K562 (cell line): ENCODE results near the gene KLHL18. TPM values are rescaled to one million over a fixed set of nuclear protein-coding genes. Genes with fewer than 3 reads are reported as not detected.

Source experiments
- CC2D1A ChIP-seq: fragments of 450-650 bp; IDR thresholded peaks from 2 replicates; pipeline ENCODE4 v1.6.1; 2017; ENCODE audit warnings: mild to moderate bottlenecking
- CHAMP1 ChIP-seq: fragments of 450-650 bp; IDR thresholded peaks from 2 replicates; pipeline ENCODE4 v1.6.1; 2016; ENCODE audit warnings: mild to moderate bottlenecking
- CHD1 ChIP-seq: fragments of 200-600 bp; sonication (generic); IDR thresholded peaks from one replicate; pipeline ENCODE4 v1.6.1; 2012; ENCODE audit warnings: mild to moderate bottlenecking, moderate library complexity, low read length, inconsistent platforms
- HDAC2 ChIP-seq: fragments of 450-650 bp; IDR thresholded peaks from 2 replicates; pipeline ENCODE4 v1.6.1; 2016; ENCODE audit warnings: mild to moderate bottlenecking
- HMG20B ChIP-seq: fragments of 250-450 bp; sonication (Bioruptor Pico); IDR thresholded peaks from 2 replicates; pipeline ENCODE4 v1.5.0; 2021; ENCODE audit warnings: mild to moderate bottlenecking
- ID3 ChIP-seq, 2 experiments: fragments of 250-450 bp in 1 of 2; fragments of 450-650 bp in 1 of 2; sonication (Bioruptor Pico) in 1 of 2; IDR thresholded peaks; 2 replicates each; pipeline versions ENCODE4 v1.6.1 to v1.8.0; 2016 to 2021; ENCODE audit warnings: mild to moderate bottlenecking in 2 of 2, moderate library complexity in 2 of 2, missing compliant biosample characterization in 1 of 2, missing genetic modification characterization in 1 of 2
- KHSRP ChIP-seq: fragments of 450-650 bp; IDR thresholded peaks from 2 replicates; pipeline ENCODE4 v1.6.1; 2017
- MAFG ChIP-seq: fragments of 450-650 bp; conservative IDR thresholded peaks from 2 replicates; pipeline ENCODE4 v1.6.1; 2016; ENCODE audit warnings: missing genetic modification characterization, missing compliant biosample characterization
- MTF1 ChIP-seq: fragments of 250-450 bp; sonication (Bioruptor Pico); IDR thresholded peaks from 2 replicates; pipeline ENCODE4 v1.9.0; 2021; ENCODE audit warnings: moderate library complexity, mild to moderate bottlenecking, inconsistent platforms, borderline replicate concordance
- MYBL2 ChIP-seq, 2 experiments: fragments of 450-650 bp in 1 of 2; sonication (generic) in 1 of 2; formaldehyde crosslinking in 1 of 2; IDR thresholded peaks; 2 replicates each; pipeline versions ENCODE4 v1.6.1 to v1.8.1; 2017 to 2022; ENCODE audit warnings: borderline replicate concordance in 1 of 2, inconsistent platforms in 1 of 2, low read depth in 1 of 2, mild to moderate bottlenecking in 1 of 2, missing genetic modification reagents in 1 of 2, moderate library complexity in 1 of 2
- PHTF2 ChIP-seq: fragments of 250-450 bp; sonication (Bioruptor Pico); IDR thresholded peaks from 2 replicates; pipeline ENCODE4 v1.5.0; 2021; ENCODE audit warnings: mild to moderate bottlenecking
- SMARCC2 ChIP-seq: fragments of 450-650 bp; IDR thresholded peaks from 2 replicates; pipeline ENCODE4 v1.6.1; 2017; ENCODE audit warnings: antibody characterized with exemption, moderate library complexity, mild to moderate bottlenecking, low read depth
- SPI1 ChIP-seq: IDR thresholded peaks from 2 replicates; pipeline ENCODE4 v1.6.1; 2011; ENCODE audit warnings: low read depth, low read length, control low read depth, borderline replicate concordance
- SREBF1 ChIP-seq: fragments of 150-350 bp; IDR thresholded peaks from 2 replicates; pipeline ENCODE4 v1.6.1; 2014; ENCODE audit warnings: antibody characterized with exemption, low read depth, low read length, borderline replicate concordance
- TBL1XR1 ChIP-seq, 2 experiments: IDR thresholded peaks; 2 replicates each; pipeline ENCODE4 v1.6.1; 2012; ENCODE audit warnings: improper control_type of control experiment in 2 of 2, low read length in 2 of 2, mild to moderate bottlenecking in 1 of 2
- ZFX ChIP-seq: sonication (generic); formaldehyde crosslinking; IDR thresholded peaks from 2 replicates; pipeline ENCODE4 v1.8.0; 2022; ENCODE audit warnings: mild to moderate bottlenecking, missing genetic modification reagents, moderate library complexity
- ZNF561 ChIP-seq: fragments of 450-650 bp; formaldehyde crosslinking; conservative IDR thresholded peaks from 2 replicates; pipeline ENCODE4 v1.4.0; 2020; ENCODE audit warnings: mild to moderate bottlenecking, moderate library complexity
- ZNF586 ChIP-seq: fragments of 450-650 bp; formaldehyde crosslinking; conservative IDR thresholded peaks from 2 replicates; pipeline ENCODE4 v1.4.0; 2020; ENCODE audit warnings: mild to moderate bottlenecking, moderate library complexity
- polyA plus RNA-seq, 8 experiments: library from polyadenylated mRNA; depleted of rRNA in 4 of 8; stranded (reverse) in 5 of 8; unstranded in 3 of 8; fragments of >200 nt; fragmentation: Nextera tagmentation in 2 of 8; fragmentation: Illumina TruSeq in 1 of 8; extraction: Ambion mirVana in 2 of 8; extraction: Trizol in 1 of 8; gene quantifications; 2 replicates each; pipeline versions ENCODE4 v1.2.1 to v1.2.3, GENCODE V29; 2011 to 2014; ENCODE audit warnings: inconsistent platforms in 1 of 8, missing spikeins in 1 of 8
- total RNA-seq, 7 experiments: library from RNA; depleted of rRNA in 6 of 7; stranded (reverse); fragments of >200 nt in 6 of 7; fragmentation: Illumina TruSeq in 2 of 7; extraction: Trizol in 2 of 7; gene quantifications; 2 replicates each; pipeline versions ENCODE4 v1.2.1 to v1.2.3, GENCODE V29; 2011 to 2021; ENCODE audit warnings: low replicate concordance in 1 of 7
- TF ChIP-seq, protein P1 (sequence below): sonication (generic); formaldehyde crosslinking; IDR thresholded peaks from 2 replicates; pipeline ENCODE4 v1.9.0; 2022; ENCODE audit warnings: mild to moderate bottlenecking, missing genetic modification reagents
- TF ChIP-seq, protein P2 (sequence below): sonication (generic); formaldehyde crosslinking; IDR thresholded peaks from 2 replicates; pipeline ENCODE4 v1.8.0; 2023; ENCODE audit warnings: mild to moderate bottlenecking, missing genetic modification reagents

Gene KLHL18
- total and polyA plus RNA-seq, 9 of the 15 experiments (the other 6 are each of a cell fraction or from before 2014, with no cell fraction given) = 26.7 to 97.5 (median 48.7) TPM

DNA sequence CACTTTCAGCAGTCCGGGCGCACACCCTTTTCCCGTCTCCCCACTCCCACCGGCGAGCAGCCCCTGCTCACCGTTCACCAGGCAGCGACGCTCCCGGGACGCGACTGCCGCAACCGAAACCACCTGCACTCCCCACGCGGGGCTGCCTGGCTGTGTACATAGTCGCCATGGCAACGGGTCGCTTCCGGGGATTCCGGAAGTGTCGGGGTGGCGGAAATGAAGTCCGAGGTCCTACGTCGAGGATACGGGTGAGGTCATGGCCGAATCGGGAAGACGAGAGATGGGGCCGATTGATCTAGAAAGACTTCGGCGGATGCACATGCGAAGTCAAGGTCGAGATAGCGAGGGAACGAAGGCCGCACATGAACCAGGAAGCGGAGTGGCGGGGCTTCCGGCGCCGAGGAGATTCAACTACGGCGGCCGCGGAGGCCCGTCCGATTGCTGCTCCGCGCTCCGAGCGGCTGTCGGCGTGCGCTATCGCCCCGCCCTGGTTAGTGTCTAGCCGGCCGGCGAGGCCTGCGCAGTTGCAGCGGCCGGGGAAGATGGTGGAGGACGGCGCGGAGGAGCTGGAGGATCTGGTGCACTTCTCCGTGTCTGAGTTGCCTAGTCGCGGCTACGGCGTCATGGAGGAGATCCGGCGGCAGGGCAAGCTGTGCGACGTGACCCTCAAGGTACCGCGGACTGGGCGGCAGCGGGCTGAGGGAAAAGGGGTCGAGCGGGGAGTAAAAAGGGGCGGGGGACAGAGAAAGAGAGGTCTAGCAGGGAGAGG lies at the start of gene KLHL18, which contains the start of gene KIF9 (continued):
- TF ChIP-seq ZNF561 (CRISPR knock-in tag) (no peak), TBL1XR1 (IDR thresholded peaks at IDR 0.05; ENCODE audit: low read length in 2 of 2) (peak; percentile 43 to 47; a peak in 2 of 4 replicates), SPI1 (peak; percentile 59; the same call in 1 of the 2 replicates), CHAMP1 (no peak), SREBF1 (peak; percentile 46; the same call in 1 of the 2 replicates), ZNF586 (CRISPR knock-in tag) (no peak), HMG20B (CRISPR knock-in tag) (no peak), SMARCC2 (no peak), ID3 (CRISPR knock-in tag; IDR thresholded peaks at IDR 0.05) (no peak), ID3 (tag; IDR thresholded peaks at IDR 0.05) (no peak), CHD1 (no peak), ZFX (peak; percentile 95), MTF1 (CRISPR knock-in tag) (no peak), MAFG (tag) (no peak), HDAC2 (peak; percentile 99), CC2D1A (no peak; the same call in 1 of the 2 replicates), PHTF2 (CRISPR knock-in tag) (no peak), MYBL2 (IDR thresholded peaks at IDR 0.05; ENCODE audit: low read depth) (no peak), MYBL2 (CRISPR knock-in tag; IDR thresholded peaks at IDR 0.05; ENCODE audit: borderline replicate concordance) (no peak), KHSRP (no peak)
- TF ChIP-seq, protein P1, sequence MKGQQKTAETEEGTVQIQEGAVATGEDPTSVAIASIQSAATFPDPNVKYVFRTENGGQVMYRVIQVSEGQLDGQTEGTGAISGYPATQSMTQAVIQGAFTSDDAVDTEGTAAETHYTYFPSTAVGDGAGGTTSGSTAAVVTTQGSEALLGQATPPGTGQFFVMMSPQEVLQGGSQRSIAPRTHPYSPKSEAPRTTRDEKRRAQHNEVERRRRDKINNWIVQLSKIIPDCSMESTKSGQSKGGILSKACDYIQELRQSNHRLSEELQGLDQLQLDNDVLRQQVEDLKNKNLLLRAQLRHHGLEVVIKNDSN (CRISPR knock-in tag) = peak; percentile 59
- TF ChIP-seq, protein P2, sequence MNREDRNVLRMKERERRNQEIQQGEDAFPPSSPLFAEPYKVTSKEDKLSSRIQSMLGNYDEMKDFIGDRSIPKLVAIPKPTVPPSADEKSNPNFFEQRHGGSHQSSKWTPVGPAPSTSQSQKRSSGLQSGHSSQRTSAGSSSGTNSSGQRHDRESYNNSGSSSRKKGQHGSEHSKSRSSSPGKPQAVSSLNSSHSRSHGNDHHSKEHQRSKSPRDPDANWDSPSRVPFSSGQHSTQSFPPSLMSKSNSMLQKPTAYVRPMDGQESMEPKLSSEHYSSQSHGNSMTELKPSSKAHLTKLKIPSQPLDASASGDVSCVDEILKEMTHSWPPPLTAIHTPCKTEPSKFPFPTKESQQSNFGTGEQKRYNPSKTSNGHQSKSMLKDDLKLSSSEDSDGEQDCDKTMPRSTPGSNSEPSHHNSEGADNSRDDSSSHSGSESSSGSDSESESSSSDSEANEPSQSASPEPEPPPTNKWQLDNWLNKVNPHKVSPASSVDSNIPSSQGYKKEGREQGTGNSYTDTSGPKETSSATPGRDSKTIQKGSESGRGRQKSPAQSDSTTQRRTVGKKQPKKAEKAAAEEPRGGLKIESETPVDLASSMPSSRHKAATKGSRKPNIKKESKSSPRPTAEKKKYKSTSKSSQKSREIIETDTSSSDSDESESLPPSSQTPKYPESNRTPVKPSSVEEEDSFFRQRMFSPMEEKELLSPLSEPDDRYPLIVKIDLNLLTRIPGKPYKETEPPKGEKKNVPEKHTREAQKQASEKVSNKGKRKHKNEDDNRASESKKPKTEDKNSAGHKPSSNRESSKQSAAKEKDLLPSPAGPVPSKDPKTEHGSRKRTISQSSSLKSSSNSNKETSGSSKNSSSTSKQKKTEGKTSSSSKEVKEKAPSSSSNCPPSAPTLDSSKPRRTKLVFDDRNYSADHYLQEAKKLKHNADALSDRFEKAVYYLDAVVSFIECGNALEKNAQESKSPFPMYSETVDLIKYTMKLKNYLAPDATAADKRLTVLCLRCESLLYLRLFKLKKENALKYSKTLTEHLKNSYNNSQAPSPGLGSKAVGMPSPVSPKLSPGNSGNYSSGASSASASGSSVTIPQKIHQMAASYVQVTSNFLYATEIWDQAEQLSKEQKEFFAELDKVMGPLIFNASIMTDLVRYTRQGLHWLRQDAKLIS (CRISPR knock-in tag) = no peak; the same call in 1 of the 2 replicates
